ENCODE results near the gene MEIOSIN.
A peak's percentile ranks its signal among the peaks of the same experiment; 100 is the strongest.
"Not testable (repeated sequence)": the region's sequence is repeated elsewhere in the genome, so short reads cannot be mapped to it uniquely, and the experiment has no call there.

MEIOSIN gene

GRCh38 chr19:45728683-45729082 is 4.6 kb upstream of the MEIOSIN start:
- not testable (repeated sequence) for DNase-seq

GRCh38 chr19:45729800-45730290 is 3.4 kb upstream of the MEIOSIN start:
- no peak for DNase-seq

DNA sequence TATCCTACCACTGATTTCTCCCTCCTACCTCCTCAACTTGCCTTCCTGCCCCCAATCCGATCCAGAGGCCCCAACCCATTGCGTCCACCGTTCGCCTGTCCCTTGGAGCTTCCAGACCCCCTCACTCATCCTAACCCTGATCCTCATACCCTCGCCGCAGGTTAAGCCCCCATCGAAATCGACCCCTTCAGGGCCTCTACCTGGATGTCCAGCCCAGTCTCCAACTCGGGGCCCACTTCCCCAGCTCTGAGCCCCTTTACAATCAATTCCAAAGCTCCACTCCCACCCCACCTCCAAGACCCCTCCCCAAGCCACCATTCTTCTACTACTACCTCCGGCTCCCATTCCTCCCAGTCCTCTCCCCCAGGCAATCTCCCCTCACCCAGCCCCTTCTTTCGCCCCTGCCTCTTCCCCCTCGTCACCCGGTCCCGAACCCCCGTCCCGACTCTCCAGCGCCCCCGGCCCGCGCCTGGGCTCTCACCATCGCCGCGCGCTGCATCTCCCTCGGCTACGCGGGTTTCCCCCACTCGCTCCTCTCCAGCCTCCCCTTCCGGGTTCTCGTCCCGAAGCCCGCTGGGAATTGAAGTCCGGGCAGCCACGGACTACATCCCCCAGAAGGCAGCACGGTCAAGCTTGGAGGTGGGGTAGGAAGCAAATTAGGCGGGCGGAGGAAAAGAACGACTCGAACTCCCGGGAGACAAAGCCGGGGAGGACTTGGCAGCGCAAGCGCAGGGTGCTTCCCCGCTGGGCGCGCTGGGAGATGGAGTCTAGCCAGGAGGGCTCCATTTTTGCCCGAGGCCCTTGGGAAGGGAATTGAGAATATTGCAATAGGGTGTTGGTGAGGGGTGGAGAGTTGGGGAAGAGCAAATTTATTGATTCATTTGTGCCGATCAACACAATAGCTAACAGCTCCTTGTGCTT is 2.6 kb upstream of the MEIOSIN start, which contains the start of gene FBXO46:
Gene FBXO46, minus strand, starts transcription at position 529 of the 921 bp plus-strand sequence. CDS start 17,401 bp downstream, outside the sequence.
- DNase-seq = peak; percentile 96 to 98

DNA sequence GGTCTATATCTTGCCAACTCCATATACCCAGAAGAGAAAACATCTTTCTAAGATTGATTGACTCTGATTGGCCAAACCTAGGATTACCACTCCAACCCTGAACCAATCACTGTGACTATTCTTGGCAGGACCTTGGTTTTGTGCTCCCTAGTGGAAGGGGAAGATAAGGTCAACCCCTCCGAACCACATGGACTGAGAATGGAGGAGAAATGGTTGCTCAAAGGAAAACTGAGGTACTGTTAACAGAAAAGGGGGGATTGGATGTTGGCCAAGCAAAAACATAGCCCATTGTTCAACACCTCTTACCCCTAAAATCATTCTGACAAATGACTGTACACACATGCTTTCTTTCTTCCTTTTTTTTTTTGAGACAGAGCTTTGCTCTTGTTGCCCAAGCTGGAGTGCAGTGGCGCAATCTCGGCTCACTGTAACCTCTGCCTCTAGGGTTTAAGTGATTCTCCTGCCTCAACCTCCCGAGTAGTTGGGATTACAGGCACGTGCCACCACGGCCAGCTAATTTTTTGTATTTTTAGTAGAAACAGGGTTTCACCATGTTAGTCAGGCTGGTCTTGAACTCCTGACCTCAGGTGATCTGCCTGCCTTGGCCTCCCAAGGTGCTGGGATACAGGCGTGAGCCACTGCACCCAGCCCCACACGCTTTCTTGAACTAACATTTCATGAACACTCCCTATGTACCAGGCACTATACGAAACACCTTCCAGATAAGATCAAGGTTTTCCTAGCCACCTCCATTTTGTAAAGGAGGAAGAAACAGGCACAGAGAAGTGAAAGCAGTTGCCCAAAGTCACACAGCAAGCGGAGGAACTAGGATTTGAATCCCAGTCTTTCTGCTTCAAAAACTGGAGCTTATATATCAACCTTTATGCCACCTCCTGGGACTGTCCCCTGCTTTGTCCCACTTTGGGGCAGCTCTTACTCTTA is 6.5 kb downstream of the MEIOSIN start:
- DNase-seq = no peak

GRCh38 chr19:45742969-45743368 is 9.7 kb downstream of the MEIOSIN start:
- no peak for DNase-seq

GRCh38 chr19:45745606-45746005 is 12.4 kb downstream of the MEIOSIN start:
- no peak for DNase-seq

GRCh38 chr19:45746866-45747265 is 13.6 kb downstream of the MEIOSIN start:
- no peak for DNase-seq

DNA sequence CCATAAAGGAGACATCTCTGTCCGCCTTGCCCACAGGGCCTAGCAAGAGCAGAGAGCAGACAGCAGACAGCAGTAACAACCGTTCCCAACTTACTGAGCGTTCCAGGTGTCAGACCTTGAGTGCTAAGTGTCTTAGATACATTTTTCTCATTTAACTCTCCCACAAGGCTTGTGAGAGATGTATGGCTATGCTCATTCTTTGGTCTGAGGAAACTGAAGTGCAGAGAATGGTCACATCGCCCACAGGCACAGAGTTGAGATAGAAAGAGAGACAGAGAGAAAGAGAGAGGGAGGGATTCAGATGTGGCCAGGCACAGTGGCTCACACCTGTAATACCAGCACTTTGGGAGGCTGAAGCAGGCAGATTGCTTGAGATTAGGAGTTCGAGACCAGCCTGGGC is 14.3 kb downstream of the MEIOSIN start:
- no peak for DNase-seq

- not testable (repeated sequence) for DNase-seq
These were observed 18.2 kb downstream of the MEIOSIN start for GRCh38 chr19:45751483-45751882.

DNA sequence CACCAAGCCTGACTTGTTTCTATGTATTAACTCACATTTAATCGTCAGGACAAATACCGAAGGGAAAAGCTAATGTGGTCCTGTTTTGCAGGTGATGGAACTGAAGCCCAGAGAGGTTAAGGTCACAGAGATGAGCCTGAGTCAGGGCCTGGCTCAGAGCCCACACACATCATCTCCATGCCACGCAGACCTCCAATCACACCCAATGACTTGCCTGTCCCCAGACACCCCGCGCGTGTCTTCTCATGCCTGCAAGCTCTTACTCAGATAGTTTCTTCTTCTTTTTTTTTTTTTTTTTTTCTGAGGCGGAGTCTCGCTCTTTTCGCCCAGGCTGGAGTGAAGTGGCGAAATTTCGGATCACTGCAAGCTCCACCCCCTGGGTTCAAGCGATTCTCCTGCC is 19.4 kb downstream of the MEIOSIN start:
- DNase-seq = no peak

DNA sequence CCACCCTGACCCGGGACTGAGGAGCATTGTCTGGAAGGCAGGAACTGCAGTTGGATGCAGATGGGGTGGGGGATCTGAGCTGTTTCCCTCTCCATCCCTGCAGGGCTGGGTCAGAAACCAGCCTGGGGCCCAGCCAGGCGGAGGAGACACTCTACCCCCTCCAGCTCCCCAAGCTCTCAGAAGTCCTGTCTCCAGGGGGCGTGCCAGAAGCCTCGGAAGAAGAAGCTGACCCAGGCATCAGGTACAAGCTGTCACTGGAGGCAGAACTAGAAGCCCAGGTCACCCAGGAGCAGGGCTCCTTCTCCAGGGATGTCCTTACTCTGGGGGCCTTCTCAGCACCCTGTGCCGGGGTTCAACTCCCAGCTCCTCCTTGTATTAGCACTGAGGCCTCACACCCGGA is 20.3 kb downstream of the MEIOSIN start:
- no peak for DNase-seq

GRCh38 chr19:45754323-45754722 is 21.1 kb downstream of the MEIOSIN start:
- DNase-seq = no peak

DNA sequence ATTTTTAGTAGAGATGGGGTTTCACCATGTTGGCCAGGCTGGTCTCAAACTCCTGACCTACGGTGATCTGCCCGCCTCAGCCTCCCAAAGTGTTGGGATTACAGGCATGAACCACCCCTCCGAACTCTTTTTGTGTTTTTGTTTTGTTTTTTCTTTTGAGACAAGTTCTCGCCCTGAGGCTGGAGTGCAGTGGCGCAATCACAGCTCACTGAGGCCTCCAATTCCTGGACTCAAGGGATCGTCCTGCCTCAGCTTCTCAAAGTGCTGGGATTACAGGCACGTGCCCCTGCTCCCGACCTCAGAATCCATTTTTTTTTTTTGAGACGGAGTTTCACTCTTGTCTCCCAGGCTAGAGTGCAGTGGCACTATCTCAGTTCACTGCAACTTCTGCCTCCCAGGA is 24.5 kb downstream of the MEIOSIN start:
- DNase-seq = no peak

- DNase-seq = no peak
These were observed 25.7 kb downstream of the MEIOSIN start for GRCh38 chr19:45758921-45759320.

GRCh38 chr19:45761714-45762113 is 28.5 kb downstream of the MEIOSIN start:
- DNase-seq = no peak

- no peak for DNase-seq
These were observed 29.8 kb downstream of the MEIOSIN start for GRCh38 chr19:45762870-45763631.

DNA sequence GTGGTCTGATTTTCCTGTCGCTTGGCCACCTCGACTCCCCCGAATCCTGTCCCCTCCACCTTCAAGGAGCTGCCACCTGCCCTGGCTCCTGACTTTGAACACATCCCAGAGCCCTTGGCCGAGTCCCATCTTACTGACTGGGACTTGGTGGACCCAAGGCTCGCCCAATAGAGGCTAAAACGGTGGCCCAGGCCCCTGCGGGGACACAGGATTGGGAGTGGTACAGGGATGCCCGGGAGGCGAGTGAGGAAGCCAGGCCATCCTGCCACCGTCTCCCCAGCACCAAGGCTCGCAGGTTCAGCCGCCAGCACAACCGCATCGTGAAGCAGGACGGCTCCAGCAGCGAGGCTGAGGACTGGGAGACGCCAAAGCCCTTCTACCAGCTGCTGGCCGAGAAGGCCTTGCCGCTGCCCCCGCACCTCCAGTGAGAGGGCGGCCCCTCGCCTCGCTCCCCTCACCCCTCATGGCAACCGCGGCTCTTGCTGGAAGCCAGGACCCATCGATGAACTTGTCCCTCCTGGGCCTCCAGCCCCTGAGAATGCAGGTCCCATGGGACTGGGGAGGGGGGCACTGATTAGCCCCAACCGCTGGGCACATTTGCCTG is 30.6 kb downstream of the MEIOSIN start:
- DNase-seq = no peak

- no peak for DNase-seq
These were observed 31.2 kb downstream of the MEIOSIN start for GRCh38 chr19:45764475-45764874.

DNA sequence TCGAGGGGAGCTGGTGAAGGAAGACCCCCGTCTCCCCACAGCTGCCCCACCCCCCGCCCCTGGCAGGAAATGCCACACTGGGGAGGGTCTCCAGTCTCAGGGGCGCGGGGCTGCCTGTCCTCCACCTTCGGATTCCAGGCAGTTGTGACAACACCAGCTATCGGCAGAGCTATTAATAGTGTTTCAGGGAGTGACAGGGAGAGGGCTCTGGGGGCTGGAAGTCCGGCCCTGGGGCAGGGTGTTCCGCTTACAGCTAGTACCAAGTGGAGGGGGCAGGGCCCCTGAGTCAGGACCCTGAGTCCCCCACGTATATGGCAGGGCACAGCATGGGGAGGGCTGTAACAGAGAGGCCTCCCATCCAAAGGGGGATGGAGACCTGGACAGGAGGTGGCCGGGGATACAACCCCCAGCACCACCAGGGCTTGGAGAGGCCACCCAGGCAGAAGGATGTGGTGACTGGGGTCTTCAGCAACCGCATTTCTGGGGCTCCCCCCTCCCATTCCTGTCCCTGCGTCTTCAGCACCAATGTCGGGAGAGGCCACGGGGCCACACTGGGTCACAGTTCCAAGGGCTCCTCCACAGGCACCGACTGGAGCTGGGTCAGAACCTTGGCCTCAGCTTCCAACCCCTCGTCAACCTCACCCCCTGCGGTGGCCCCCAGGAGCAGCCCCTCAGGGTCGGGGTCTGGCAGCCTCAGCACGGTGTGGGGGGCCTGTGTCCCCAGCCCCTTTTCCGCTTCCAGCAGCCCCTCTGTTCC is 31.9 kb downstream of the MEIOSIN start:
- DNase-seq = no peak

GRCh38 chr19:45765702-45766295 is 32.6 kb downstream of the MEIOSIN start:
- no peak for DNase-seq

Measured in NCI-H524 (cell line).